ENCODE measurements around the gene SLC16A7. TPM values are rescaled to one million over a fixed set of nuclear protein-coding genes. Genes with fewer than 3 reads are reported as not detected.
A peak's percentile ranks its signal among the peaks of the same experiment; 100 is the strongest.

SLC16A7 gene
- total and polyA plus RNA-seq, 4 donors: 3.4 to 22.9 (median 11.4) TPM

- peaks cover 0 to 11% (median 0%) of the 10 kb centered on the region in 5 donors for H3K4me1 ChIP-seq (ENCODE audit: control insufficient read depth in 5 of 5, insufficient read depth in 5 of 5, low read length in 5 of 5)
- H3K27me3 ChIP-seq (ENCODE audit: control insufficient read depth in 3 of 3, insufficient read depth in 3 of 3, low read length in 2 of 3): no peaks in the 10 kb centered on the region
- no peak for ATAC-seq (ENCODE audit: insufficient read depth, low FRiP score)
- peak overlapping the region in 1 of 2 donors; percentile 12 for H3K27ac ChIP-seq (ENCODE audit: low read depth in 1 of 2, low read length in 1 of 2)
- no peaks in the 10 kb centered on the region for H3K9me3 ChIP-seq (ENCODE audit: control insufficient read depth in 4 of 4, insufficient read depth in 3 of 4, low read length in 3 of 4)
- DNase-seq: no peak
- 58 to 65% methylated on average over 1 of the region's 1 CpG for WGBS, 2 donors
- no peak overlapping the region for H3K9ac ChIP-seq (ENCODE audit: insufficient read depth in 1 of 2, low read length in 2 of 2)
- H3K36me3 ChIP-seq (ENCODE audit: control insufficient read depth in 4 of 4, insufficient read depth in 4 of 4, low read length in 4 of 4): no peaks in the 10 kb centered on the region
- TF ChIP-seq CTCF (IDR thresholded peaks at IDR 0.05; ENCODE audit: control extremely low read depth, extremely low read depth): no peak
- H3K4me3 ChIP-seq: no peak overlapping the region
Measured at GRCh38 chr12:59619461-59620240, 23.8 kb downstream of the SLC16A7 start.

- Histone ChIP-seq H3K27me3 (ENCODE audit: control insufficient read depth in 3 of 3, insufficient read depth in 3 of 3, low read length in 2 of 3) (no peaks in the 10 kb centered on the region), H3K9me3 (ENCODE audit: control insufficient read depth in 4 of 4, insufficient read depth in 3 of 4, low read length in 3 of 4) (no peaks in the 10 kb centered on the region), H3K4me1 (ENCODE audit: control insufficient read depth in 5 of 5, insufficient read depth in 5 of 5, low read length in 5 of 5) (peaks cover 0 to 13% (median 0%) of the 10 kb centered on the region in 5 donors), H3K27ac (ENCODE audit: low read depth in 1 of 2, low read length in 1 of 2) (peak overlapping the region in 1 of 2 donors; percentile 33), H3K36me3 (ENCODE audit: control insufficient read depth in 4 of 4, insufficient read depth in 4 of 4, low read length in 4 of 4) (no peaks in the 10 kb centered on the region), H3K9ac (ENCODE audit: insufficient read depth in 1 of 2, low read length in 2 of 2) (no peak overlapping the region), H3K4me3 (no peak overlapping the region)
- no peak for TF ChIP-seq CTCF (IDR thresholded peaks at IDR 0.05; ENCODE audit: control extremely low read depth, extremely low read depth)
- DNase-seq: peak in 1 of 3 donors; percentile 11
- 33 to 49% methylated on average over 3 of the region's 3 CpGs for WGBS, 2 donors
- ATAC-seq (ENCODE audit: insufficient read depth, low FRiP score): peak; percentile 34
Measured at GRCh38 chr12:59620326-59620725, 24.5 kb downstream of the SLC16A7 start.

GRCh38 chr12:59624732-59625460, 29.1 kb downstream of the SLC16A7 start:
- 86 to 95% methylated on average over 1 of the region's 1 CpG for WGBS, 2 donors
- no peak for DNase-seq

More at GRCh38 chr12:59624732-59625460, 29.1 kb downstream of the SLC16A7 start:
- Histone ChIP-seq H3K9ac (ENCODE audit: insufficient read depth in 1 of 2, low read length in 2 of 2) (no peak overlapping the region), H3K4me1 (ENCODE audit: control insufficient read depth in 5 of 5, insufficient read depth in 5 of 5, low read length in 5 of 5) (peaks cover 0 to 13% (median 3%) of the 10 kb centered on the region in 5 donors), H3K9me3 (ENCODE audit: control insufficient read depth in 4 of 4, insufficient read depth in 3 of 4, low read length in 3 of 4) (no peaks in the 10 kb centered on the region), H3K27ac (ENCODE audit: low read depth in 1 of 2, low read length in 1 of 2) (no peak overlapping the region), H3K4me3 (no peak overlapping the region), H3K36me3 (ENCODE audit: control insufficient read depth in 4 of 4, insufficient read depth in 4 of 4, low read length in 4 of 4) (no peaks in the 10 kb centered on the region), H3K27me3 (ENCODE audit: control insufficient read depth in 3 of 3, insufficient read depth in 3 of 3, low read length in 2 of 3) (no peaks in the 10 kb centered on the region)
- no peak for TF ChIP-seq CTCF (IDR thresholded peaks at IDR 0.05; ENCODE audit: control extremely low read depth, extremely low read depth)
- no peak for ATAC-seq (ENCODE audit: insufficient read depth, low FRiP score)
